Aorta (tissue), 5 donors: ENCODE data around the gene AMZ1. TPM values are rescaled to one million over a fixed set of nuclear protein-coding genes. Genes with fewer than 3 reads are reported as not detected.

Experiments used
- ATAC-seq: fragments of 200-7000 bp; cut with Tn5 transposase; one replicate; pipeline ENCODE4 v1.9.1; 2022; ENCODE audit warnings: moderate library complexity; ENCODE audit not compliant: low FRiP score
- DNase-seq, 2 donors: peaks; one replicate each; pipeline ENCODE4 v3.0.0-alpha.2; 2020
- H3K27ac ChIP-seq, 2 donors: one replicate each; pipeline ENCODE4 v1.5.1; 2013; ENCODE audit warnings: low read length in 2 of 2, mild to moderate bottlenecking in 2 of 2, moderate library complexity in 2 of 2, control low read depth in 1 of 2, inconsistent platforms in 1 of 2, low read depth in 1 of 2
- H3K27me3 ChIP-seq, 2 donors: one replicate each; pipeline ENCODE4 v1.6.1; 2013; ENCODE audit warnings: control low read depth in 1 of 2, low read length in 1 of 2, mild to moderate bottlenecking in 1 of 2, moderate library complexity in 1 of 2; ENCODE audit not compliant: insufficient read depth in 2 of 2, control insufficient read depth in 1 of 2
- H3K36me3 ChIP-seq, 2 donors: one replicate each; pipeline ENCODE4 v1.6.1; 2013; ENCODE audit warnings: control low read depth in 1 of 2, low read length in 1 of 2, mild to moderate bottlenecking in 1 of 2; ENCODE audit not compliant: insufficient read depth in 2 of 2, control insufficient read depth in 1 of 2
- H3K4me1 ChIP-seq, 2 donors: one replicate each; pipeline ENCODE4 v1.6.1; 2013; ENCODE audit warnings: low read length in 2 of 2, control low read depth in 1 of 2, mild to moderate bottlenecking in 1 of 2, moderate library complexity in 1 of 2; ENCODE audit not compliant: insufficient read depth in 2 of 2, control insufficient read depth in 1 of 2
- H3K4me3 ChIP-seq, 2 donors: one replicate each; pipeline ENCODE4 v1.5.1; 2013; ENCODE audit warnings: low read length in 2 of 2, control low read depth in 1 of 2, mild to moderate bottlenecking in 1 of 2
- H3K9me3 ChIP-seq: one replicate; pipeline ENCODE4 v1.6.1; 2013; ENCODE audit warnings: mild to moderate bottlenecking, low read length; ENCODE audit not compliant: control insufficient read depth
- WGBS, 2 donors: extraction: QIAGEN DNeasy Blood & Tissue Kit; methylation state at CpG; one replicate each; pipeline ENCODE4 v1.1.7; 2013; 5-methylcytosine and 5-hydroxymethylcytosine counted together
- intact Hi-C, 2 donors: fragments of 100-400 bp; cut with DNase I; formaldehyde crosslinking; loops; one replicate each; pipeline versions ENCODE4 v1.14.2 to v1.15.0; 2022
- polyA plus RNA-seq, 2 donors: library from polyadenylated mRNA; stranded (reverse); fragments of 200-250 nt; gene quantifications; one replicate each; pipeline ENCODE4 v1.2.3, GENCODE V29; 2013
- total RNA-seq, 2 donors: library from RNA; stranded (reverse); fragmentation: NEBNext Ultra II Directional; extraction: Animal tissue kit (Norgen Biotek cat#: 25700); gene quantifications; one replicate each; pipeline ENCODE4 v1.2.1, GENCODE V29; 2021
- donor health status: healthy with polysubstance abuse.
- donor health status: Bipolar disorder and iron deficiency.
- donor health status: DM: no; HTN: no; CAD: no.
- donor health status: DM: no; HTN: no; CAD: no.
- donor health status: DM: yes; HTN: yes; CAD: no.

AMZ1 gene
- total and polyA plus RNA-seq, 4 donors, result 0.13 to 2.0 (median 1.1) TPM; not detected in 1

DNA sequence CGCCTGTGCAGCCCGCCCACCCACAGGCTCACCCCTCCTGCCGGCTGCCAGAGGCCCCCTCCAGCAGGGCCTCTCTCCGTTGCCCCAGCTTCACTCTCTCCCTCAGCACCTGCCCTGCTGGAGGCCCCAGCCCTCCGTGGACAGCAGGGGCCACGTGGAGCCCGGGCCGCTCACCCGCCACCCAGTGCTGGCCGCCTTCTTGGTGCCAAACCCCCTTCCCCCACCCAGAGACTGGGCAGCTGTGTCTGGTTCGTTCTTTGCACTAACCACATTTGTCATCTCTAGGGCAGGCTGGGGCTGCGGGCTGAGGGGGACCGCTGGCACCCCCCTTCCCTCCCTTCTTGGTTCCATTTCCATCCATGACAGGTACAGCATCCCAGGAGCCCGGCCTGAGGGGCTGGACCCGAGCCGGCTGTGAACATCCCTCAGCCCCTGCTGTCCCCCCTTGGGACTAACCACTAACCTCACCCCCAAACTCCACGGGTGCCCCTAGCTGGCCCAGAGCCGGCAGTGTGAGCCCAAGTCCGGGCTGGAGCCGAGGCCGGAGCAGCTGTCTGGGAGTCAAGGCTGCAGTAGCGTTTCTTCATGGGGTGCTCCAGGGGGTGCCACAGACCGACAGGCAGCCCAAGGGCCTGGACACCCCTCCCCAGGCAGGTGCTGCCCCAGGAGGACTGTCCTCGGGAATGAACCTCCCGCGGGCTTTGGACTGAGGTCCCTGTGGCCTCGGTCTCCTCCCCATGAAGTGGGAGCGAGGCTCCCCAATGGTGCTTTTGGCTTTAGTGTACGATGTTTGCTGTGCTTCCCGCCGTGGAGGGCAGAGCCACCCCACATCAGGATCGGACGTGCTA, 25.5 kb upstream of the AMZ1 start:
- no peak overlapping the region for H3K4me3 ChIP-seq
- ATAC-seq (no peak), DNase-seq (no peak)
- WGBS, 2 donors, result 84 to 85% methylated on average over 33 of the region's 33 CpGs
- H3K4me1 ChIP-seq, result no peaks in the 10 kb centered on the region
- intact Hi-C loops, result loop anchor here in 1 of 2 donors (10.0 kb wide), 1 partner anchor 88 kb away; no protein-coding TSS in a partner anchor
- H3K27ac ChIP-seq, result no peak overlapping the region
- no peaks in the 10 kb centered on the region for H3K27me3 ChIP-seq
- H3K36me3 ChIP-seq, result no peaks in the 10 kb centered on the region
- no peaks in the 10 kb centered on the region for H3K9me3 ChIP-seq

DNA sequence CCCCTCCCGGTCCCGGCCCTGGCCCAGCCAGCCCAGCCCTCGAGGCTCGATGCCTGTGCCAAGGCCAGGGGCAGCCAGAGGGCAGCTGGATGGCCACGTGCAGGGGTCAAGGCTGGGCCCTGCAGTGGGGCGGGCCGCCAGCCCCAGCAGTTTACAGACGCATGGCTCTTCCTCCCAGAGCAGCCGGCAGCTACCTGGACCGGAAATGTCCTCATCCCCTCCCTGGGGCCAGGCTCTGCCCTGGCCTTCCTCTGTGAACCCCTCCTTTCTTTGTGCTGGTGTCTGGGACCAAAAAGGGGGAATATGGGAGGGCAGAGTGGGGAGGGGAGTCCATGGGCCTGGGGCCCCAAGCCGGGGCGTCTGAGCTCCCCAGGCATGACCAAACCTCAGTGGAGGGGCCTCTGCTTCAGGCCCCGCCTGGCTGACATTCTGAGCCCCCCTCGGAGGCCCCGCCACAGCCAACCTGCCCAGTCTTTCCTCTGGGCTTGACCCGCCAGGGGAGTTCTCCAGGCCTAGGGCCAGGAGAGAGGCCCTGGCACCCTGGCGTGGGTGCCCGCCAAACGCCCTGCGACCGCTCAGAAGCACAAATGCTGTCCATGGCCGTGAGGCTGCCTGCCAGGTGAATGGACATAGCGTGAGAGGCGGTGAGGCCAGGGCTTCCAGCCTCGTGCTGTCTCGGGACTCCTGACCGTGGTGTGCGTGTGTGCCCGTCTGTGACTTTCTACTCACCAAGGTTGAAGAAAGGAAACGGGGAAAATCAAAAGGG, 24.7 kb upstream of the AMZ1 start:
- WGBS, 2 donors, result 79 to 82% methylated on average over 27 to 30 of the region's 30 CpGs
- no peaks in the 10 kb centered on the region for H3K4me1 ChIP-seq
- intact Hi-C loops, result loop anchor here in 1 of 2 donors (10.0 kb wide), 1 partner anchor 89 kb away; no protein-coding TSS in a partner anchor
- H3K9me3 ChIP-seq, result no peaks in the 10 kb centered on the region
- H3K4me3 ChIP-seq, result no peak overlapping the region
- no peaks in the 10 kb centered on the region for H3K36me3 ChIP-seq
- ATAC-seq (peak; percentile 78), DNase-seq (peak in 1 of 2 donors; percentile 73)
- no peaks in the 10 kb centered on the region for H3K27me3 ChIP-seq
- no peak overlapping the region for H3K27ac ChIP-seq

DNA sequence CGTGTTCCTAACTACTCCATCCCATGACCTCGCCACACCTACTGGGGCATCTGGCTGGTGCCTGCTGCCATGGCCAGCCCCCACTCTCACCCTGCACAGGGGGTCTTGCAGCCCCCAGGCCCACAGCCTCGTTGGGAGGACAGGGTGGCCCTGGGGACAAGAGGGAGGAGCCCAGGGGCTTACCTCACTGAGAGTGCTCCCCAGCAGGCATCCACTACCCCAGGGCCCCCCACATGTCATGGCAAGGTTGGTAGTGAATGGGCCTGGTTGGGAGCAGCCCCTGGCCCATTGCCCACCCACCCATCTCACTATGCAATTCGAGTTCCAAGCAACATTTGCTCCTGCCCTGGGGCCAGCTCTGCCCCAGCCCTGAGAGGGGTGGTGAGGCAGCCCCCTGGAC, 24.0 kb upstream of the AMZ1 start:
- ATAC-seq (no peak), DNase-seq (no peak)
- WGBS, 2 donors, result 64 to 72% methylated on average over 4 of the region's 4 CpGs
- Histone ChIP-seq H3K36me3 (no peaks in the 10 kb centered on the region), H3K27me3 (no peaks in the 10 kb centered on the region), H3K9me3 (no peaks in the 10 kb centered on the region), H3K27ac (no peak overlapping the region), H3K4me3 (no peak overlapping the region), H3K4me1 (no peaks in the 10 kb centered on the region)
- intact Hi-C loops, result loop anchor here in 1 of 2 donors (10.0 kb wide), 1 partner anchor 89 kb away; no protein-coding TSS in a partner anchor

DNA sequence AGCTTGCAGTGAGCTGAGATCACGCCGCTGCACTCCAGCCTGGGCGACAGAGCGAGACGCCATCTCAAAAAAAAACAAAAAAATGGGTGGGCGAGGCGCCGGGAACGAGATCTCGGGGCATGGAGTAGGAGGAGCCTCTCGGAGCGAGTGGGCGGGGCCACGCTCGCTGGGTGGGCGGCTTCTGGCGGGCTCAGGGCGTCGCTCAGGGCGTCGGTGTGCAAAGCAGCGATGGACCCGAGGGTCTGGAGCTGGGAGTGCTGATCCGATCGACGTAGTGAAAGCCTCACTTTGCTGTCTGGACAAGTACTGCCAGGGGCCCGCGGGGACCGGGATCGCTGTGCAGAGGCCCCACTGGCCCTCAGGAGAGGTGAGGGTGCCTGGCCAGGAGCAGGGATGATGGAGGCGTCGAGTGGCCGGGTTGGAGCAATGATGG, 22.6 kb upstream of the AMZ1 start:
- ATAC-seq (no peak), DNase-seq (no peak)
- Histone ChIP-seq H3K27ac (no peak overlapping the region), H3K27me3 (no peaks in the 10 kb centered on the region), H3K36me3 (no peaks in the 10 kb centered on the region), H3K9me3 (no peaks in the 10 kb centered on the region), H3K4me1 (no peaks in the 10 kb centered on the region), H3K4me3 (no peak overlapping the region)
- 52 to 68% methylated on average over 29 to 33 of the region's 33 CpGs for WGBS, 2 donors
- intact Hi-C loops, result loop anchor here in 1 of 2 donors (10.0 kb wide), 1 partner anchor 91 kb away; no protein-coding TSS in a partner anchor

GRCh38 chr7:2666155-2666554, 21.8 kb upstream of the AMZ1 start:
- H3K27me3 ChIP-seq, result no peaks in the 10 kb centered on the region
- no peak for ATAC-seq
- intact Hi-C loops, result loop anchor here in 1 of 2 donors (10.0 kb wide), 1 partner anchor 91 kb away; no protein-coding TSS in a partner anchor
- no peaks in the 10 kb centered on the region for H3K4me1 ChIP-seq
- no peaks in the 10 kb centered on the region for H3K36me3 ChIP-seq
- H3K4me3 ChIP-seq, result no peak overlapping the region
- WGBS, 2 donors, result 72 to 81% methylated on average over 6 of the region's 6 CpGs
- H3K9me3 ChIP-seq, result no peaks in the 10 kb centered on the region
- no peak overlapping the region for H3K27ac ChIP-seq
- DNase-seq, result no peak

- intact Hi-C loops, result loop anchor here in 1 of 2 donors (10.0 kb wide), 1 partner anchor 92 kb away; no protein-coding TSS in a partner anchor
- WGBS, 2 donors, result 79 to 80% methylated on average over 18 of the region's 18 CpGs
- no peak for ATAC-seq
Observed at GRCh38 chr7:2666588-2667250, 21.3 kb upstream of the AMZ1 start.

DNA sequence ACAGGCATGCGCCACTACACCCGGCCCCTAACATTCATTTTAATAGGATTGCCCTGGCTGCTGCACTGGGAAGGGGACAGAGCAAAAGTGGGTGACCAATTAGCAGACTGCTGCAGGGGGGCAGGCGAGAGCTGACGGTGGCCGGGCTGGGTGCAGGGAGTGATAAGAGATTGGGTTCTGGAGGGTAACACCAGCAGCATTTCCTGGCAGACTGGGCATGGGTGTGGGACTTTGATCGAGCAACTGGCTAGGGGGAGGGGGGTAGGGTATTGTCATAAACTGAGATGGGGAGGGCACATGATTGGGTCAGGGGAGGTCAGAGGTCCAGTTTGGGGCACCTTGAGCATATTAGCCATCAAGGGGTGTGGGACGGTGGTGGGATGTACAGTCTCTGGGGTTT, 20.2 kb upstream of the AMZ1 start:
- no peaks in the 10 kb centered on the region for H3K4me1 ChIP-seq
- intact Hi-C loops, result loop anchor here in 1 of 2 donors (10.0 kb wide), 1 partner anchor 93 kb away; no protein-coding TSS in a partner anchor
- 59 to 72% methylated on average over 7 of the region's 7 CpGs for WGBS, 2 donors
- ATAC-seq, result no peak
- H3K27ac ChIP-seq, result no peak overlapping the region
- H3K9me3 ChIP-seq, result no peaks in the 10 kb centered on the region
- no peaks in the 10 kb centered on the region for H3K36me3 ChIP-seq
- DNase-seq, result no peak
- no peak overlapping the region for H3K4me3 ChIP-seq
- no peaks in the 10 kb centered on the region for H3K27me3 ChIP-seq

More at GRCh38 chr7:2666588-2667250, 21.3 kb upstream of the AMZ1 start:
- Histone ChIP-seq H3K27me3 (no peaks in the 10 kb centered on the region), H3K4me1 (no peaks in the 10 kb centered on the region), H3K4me3 (no peak overlapping the region), H3K36me3 (no peaks in the 10 kb centered on the region), H3K27ac (no peak overlapping the region), H3K9me3 (no peaks in the 10 kb centered on the region)
- no peak for DNase-seq

DNA sequence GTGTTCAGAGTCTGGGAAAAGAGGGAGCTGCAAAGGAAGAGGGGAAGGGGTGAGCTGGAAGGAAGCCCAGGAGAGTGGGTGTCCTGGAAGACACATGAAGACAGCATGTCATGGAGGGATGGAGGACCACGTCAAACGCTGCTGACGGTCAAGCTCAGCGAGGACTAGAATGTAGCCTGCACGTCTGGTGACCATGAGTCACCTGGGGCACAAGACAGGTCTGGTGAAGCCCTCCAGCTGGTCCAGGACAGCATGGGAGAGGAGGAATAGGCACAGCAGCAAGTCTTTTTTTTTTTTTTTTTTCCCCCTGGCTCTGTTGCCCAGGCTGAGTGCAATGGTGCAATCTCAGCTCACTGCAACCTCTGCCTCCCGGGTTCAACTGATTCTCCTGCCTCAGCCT, 19.6 kb upstream of the AMZ1 start:
- Histone ChIP-seq H3K36me3 (no peaks in the 10 kb centered on the region), H3K9me3 (no peaks in the 10 kb centered on the region), H3K4me1 (no peaks in the 10 kb centered on the region), H3K27me3 (no peaks in the 10 kb centered on the region), H3K4me3 (no peak overlapping the region), H3K27ac (no peak overlapping the region)
- intact Hi-C loops, result loop anchor here in 1 of 2 donors (10.0 kb wide), 1 partner anchor 94 kb away; no protein-coding TSS in a partner anchor
- WGBS, 2 donors, result 63 to 72% methylated on average over 6 of the region's 6 CpGs
- DNase-seq (no peak), ATAC-seq (no peak)
